22Rv1 (cell line): ENCODE measurements around the gene SCNN1B.

Experiments
- ZFX ChIP-seq: fragments of 450-650 bp; IDR thresholded peaks from 2 replicates; pipeline ENCODE4 v1.6.1; 2017; ENCODE audit warnings: antibody characterized with exemption, borderline replicate concordance
- TF ChIP-seq, protein P1 (sequence below): fragments of 450-650 bp; IDR thresholded peaks from 2 replicates; pipeline ENCODE4 v1.5.1; 2017; ENCODE audit warnings: mild to moderate bottlenecking

- TF ChIP-seq, protein P1, sequence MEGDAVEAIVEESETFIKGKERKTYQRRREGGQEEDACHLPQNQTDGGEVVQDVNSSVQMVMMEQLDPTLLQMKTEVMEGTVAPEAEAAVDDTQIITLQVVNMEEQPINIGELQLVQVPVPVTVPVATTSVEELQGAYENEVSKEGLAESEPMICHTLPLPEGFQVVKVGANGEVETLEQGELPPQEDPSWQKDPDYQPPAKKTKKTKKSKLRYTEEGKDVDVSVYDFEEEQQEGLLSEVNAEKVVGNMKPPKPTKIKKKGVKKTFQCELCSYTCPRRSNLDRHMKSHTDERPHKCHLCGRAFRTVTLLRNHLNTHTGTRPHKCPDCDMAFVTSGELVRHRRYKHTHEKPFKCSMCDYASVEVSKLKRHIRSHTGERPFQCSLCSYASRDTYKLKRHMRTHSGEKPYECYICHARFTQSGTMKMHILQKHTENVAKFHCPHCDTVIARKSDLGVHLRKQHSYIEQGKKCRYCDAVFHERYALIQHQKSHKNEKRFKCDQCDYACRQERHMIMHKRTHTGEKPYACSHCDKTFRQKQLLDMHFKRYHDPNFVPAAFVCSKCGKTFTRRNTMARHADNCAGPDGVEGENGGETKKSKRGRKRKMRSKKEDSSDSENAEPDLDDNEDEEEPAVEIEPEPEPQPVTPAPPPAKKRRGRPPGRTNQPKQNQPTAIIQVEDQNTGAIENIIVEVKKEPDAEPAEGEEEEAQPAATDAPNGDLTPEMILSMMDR: no peak
- TF ChIP-seq ZFX: no peak
These were observed 87.1 kb downstream of the SCNN1B start for GRCh38 chr16:23389201-23389600.
